ENCODE results near the gene BRAF.

- no peak for TF ChIP-seq BACH2 (CRISPR knock-in tag; IDR thresholded peaks at IDR 0.05; ENCODE audit: borderline replicate concordance)
- no peak for TF ChIP-seq ARNTL (CRISPR knock-in tag; IDR thresholded peaks at IDR 0.05; ENCODE audit: borderline replicate concordance, low read depth)
- no peak for TF ChIP-seq ZFP30 (CRISPR knock-in tag; IDR thresholded peaks at IDR 0.05)
- TF ChIP-seq, protein P1, sequence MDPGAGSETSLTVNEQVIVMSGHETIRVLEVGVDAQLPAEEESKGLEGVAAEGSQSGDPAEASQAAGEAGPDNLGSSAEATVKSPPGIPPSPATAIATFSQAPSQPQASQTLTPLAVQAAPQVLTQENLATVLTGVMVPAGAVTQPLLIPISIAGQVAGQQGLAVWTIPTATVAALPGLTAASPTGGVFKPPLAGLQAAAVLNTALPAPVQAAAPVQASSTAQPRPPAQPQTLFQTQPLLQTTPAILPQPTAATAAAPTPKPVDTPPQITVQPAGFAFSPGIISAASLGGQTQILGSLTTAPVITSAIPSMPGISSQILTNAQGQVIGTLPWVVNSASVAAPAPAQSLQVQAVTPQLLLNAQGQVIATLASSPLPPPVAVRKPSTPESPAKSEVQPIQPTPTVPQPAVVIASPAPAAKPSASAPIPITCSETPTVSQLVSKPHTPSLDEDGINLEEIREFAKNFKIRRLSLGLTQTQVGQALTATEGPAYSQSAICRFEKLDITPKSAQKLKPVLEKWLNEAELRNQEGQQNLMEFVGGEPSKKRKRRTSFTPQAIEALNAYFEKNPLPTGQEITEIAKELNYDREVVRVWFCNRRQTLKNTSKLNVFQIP (CRISPR knock-in tag; IDR thresholded peaks at IDR 0.05; ENCODE audit: borderline replicate concordance, low read depth): no peak
- TF ChIP-seq, protein P2, sequence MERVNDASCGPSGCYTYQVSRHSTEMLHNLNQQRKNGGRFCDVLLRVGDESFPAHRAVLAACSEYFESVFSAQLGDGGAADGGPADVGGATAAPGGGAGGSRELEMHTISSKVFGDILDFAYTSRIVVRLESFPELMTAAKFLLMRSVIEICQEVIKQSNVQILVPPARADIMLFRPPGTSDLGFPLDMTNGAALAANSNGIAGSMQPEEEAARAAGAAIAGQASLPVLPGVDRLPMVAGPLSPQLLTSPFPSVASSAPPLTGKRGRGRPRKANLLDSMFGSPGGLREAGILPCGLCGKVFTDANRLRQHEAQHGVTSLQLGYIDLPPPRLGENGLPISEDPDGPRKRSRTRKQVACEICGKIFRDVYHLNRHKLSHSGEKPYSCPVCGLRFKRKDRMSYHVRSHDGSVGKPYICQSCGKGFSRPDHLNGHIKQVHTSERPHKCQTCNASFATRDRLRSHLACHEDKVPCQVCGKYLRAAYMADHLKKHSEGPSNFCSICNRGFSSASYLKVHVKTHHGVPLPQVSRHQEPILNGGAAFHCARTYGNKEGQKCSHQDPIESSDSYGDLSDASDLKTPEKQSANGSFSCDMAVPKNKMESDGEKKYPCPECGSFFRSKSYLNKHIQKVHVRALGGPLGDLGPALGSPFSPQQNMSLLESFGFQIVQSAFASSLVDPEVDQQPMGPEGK (CRISPR knock-in tag; IDR thresholded peaks at IDR 0.05; ENCODE audit: borderline replicate concordance): no peak
- TF ChIP-seq OSR1 (CRISPR knock-in tag; IDR thresholded peaks at IDR 0.05): no peak
- TF ChIP-seq GLIS3 (CRISPR knock-in tag; IDR thresholded peaks at IDR 0.05): no peak
- no peak for TF ChIP-seq TSHZ2 (CRISPR knock-in tag; IDR thresholded peaks at IDR 0.05)
- TF ChIP-seq ZFP3 (CRISPR knock-in tag; IDR thresholded peaks at IDR 0.05): no peak
- no peak for TF ChIP-seq TOX (CRISPR knock-in tag; IDR thresholded peaks at IDR 0.05; ENCODE audit: borderline replicate concordance)
- TF ChIP-seq CSRNP3 (CRISPR knock-in tag; IDR thresholded peaks at IDR 0.05): no peak
Measured at GRCh38 chr7:140704205-140704604, 220.5 kb downstream of the BRAF start.
